BE2C (cell line): ENCODE data around the gene DXO.

Source experiments
- DNase-seq: peaks from one replicate; pipeline ENCODE4 v3.0.0-alpha.2; 2020
- H3K27me3 ChIP-seq: fragments of 250-450 bp; sonication (Bioruptor Pico); 2 replicates; pipeline ENCODE4 v1.5.1; 2020; ENCODE audit warnings: mild to moderate bottlenecking
- H3K36me3 ChIP-seq: fragments of 250-450 bp; sonication (Bioruptor Pico); 2 replicates; pipeline ENCODE4 v1.5.1; 2020; ENCODE audit warnings: mild to moderate bottlenecking
- H3K4me1 ChIP-seq: fragments of 250-450 bp; sonication (Bioruptor Pico); 2 replicates; pipeline ENCODE4 v1.5.1; 2020
- H3K4me3 ChIP-seq: 2 replicates; pipeline ENCODE4 v1.5.1; 2011; ENCODE audit warnings: low read depth, low read length
- H3K9me3 ChIP-seq: fragments of 250-450 bp; sonication (Bioruptor Pico); 2 replicates; pipeline ENCODE4 v1.5.1; 2020
- CTCF ChIP-seq: IDR thresholded peaks from 2 replicates; pipeline ENCODE4 v1.5.1; 2012; ENCODE audit warnings: mild to moderate bottlenecking, low read depth, low read length

Gene DXO

DNA sequence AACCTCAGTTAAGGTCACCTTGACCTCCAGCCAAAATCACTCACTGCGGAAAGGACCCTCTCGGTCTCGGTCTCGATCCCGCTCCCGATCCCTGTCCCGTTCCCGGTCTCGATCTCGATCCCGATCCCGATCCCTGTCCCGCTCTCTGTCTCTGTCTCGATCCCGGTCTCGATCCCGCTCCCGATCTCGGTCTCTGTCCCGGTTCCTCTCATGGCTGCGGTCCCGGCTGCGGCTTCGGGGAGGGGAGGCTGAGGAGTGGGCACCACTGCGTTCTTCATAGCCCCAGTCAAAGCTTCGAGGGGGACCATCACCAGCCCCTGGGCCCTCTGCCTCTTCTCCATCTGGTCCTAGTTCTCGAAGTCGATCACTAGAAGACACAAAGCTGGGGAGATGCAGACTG lies 17.4 kb downstream of the DXO start:
- Histone ChIP-seq H3K4me1 (no peaks in the 10 kb centered on the region), H3K4me3 (no peak overlapping the region), H3K27me3 (no peaks in the 10 kb centered on the region), H3K9me3 (no peaks in the 10 kb centered on the region), H3K36me3 (peaks cover 25% of the 10 kb centered on the region)
- no peak for TF ChIP-seq CTCF
- DNase-seq, result no peak

GRCh38 chr6:31952890-31953289 lies 19.0 kb downstream of the DXO start:
- no peak for TF ChIP-seq CTCF
- Histone ChIP-seq H3K27me3 (no peaks in the 10 kb centered on the region), H3K36me3 (peaks cover 25% of the 10 kb centered on the region), H3K9me3 (no peaks in the 10 kb centered on the region), H3K4me1 (no peaks in the 10 kb centered on the region), H3K4me3 (no peak overlapping the region)
- no peak for DNase-seq

DNA sequence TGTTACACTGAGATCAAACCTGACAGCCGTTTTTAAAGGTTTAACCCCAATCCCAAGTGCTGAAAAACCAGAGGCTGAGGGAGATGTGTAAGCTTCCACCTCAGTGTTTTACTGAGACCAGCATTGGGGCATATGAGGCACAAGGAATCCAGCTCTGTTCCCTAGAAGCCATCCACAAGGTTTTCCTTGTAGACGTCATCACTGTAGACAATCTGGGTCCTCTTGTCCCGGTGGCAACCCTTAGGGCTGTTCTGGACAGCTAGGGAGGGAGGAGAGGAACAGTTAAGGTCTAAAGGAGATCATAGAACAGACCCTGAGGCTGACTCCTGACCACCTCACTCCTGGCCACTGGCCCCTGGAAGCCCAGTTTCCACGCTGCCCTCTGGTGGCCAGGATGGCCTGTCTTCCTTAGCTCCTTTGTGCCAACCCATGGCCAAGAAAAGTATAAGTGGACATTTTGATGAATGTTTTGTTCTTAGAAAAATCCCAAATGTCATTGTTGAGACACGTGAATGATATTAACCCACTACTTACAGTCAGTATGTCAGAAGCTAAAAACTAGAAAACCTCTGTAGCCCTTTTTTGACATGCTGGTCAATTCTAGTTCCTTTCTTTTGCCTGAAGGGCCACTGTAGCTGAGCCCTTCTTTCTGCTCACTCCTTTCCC lies 19.7 kb downstream of the DXO start:
- H3K4me3 ChIP-seq, result no peak overlapping the region
- peaks cover 2% of the 10 kb centered on the region; the same call in 1 of the 2 replicates for H3K27me3 ChIP-seq
- H3K36me3 ChIP-seq, result peaks cover 25% of the 10 kb centered on the region
- H3K4me1 ChIP-seq, result no peaks in the 10 kb centered on the region
- DNase-seq, result peak; percentile 68
- peak; percentile 84 for TF ChIP-seq CTCF
- no peaks in the 10 kb centered on the region for H3K9me3 ChIP-seq

GRCh38 chr6:31949926-31950548 lies 21.9 kb downstream of the DXO start:
- Histone ChIP-seq H3K36me3 (peaks cover 17% of the 10 kb centered on the region), H3K4me1 (no peaks in the 10 kb centered on the region), H3K27me3 (peaks cover 8% of the 10 kb centered on the region; the same call in 1 of the 2 replicates), H3K9me3 (no peaks in the 10 kb centered on the region), H3K4me3 (no peak overlapping the region)
- no peak for TF ChIP-seq CTCF
- DNase-seq, result no peak

- Histone ChIP-seq H3K9me3 (no peaks in the 10 kb centered on the region), H3K4me3 (no peak overlapping the region)
- no peak for DNase-seq
Observed at GRCh38 chr6:31948753-31949413, 23.1 kb downstream of the DXO start.

More at GRCh38 chr6:31948753-31949413, 23.1 kb downstream of the DXO start:
- H3K27me3 ChIP-seq, result peaks cover 8% of the 10 kb centered on the region; the same call in 1 of the 2 replicates
- no peaks in the 10 kb centered on the region for H3K4me1 ChIP-seq
- no peak for TF ChIP-seq CTCF
- peaks cover 8% of the 10 kb centered on the region for H3K36me3 ChIP-seq
